Parathyroid adenoma (tissue), 2 donors: Measurements from ENCODE around the gene AOAH.

Experiments
- H2AFZ ChIP-seq: fragments of 300-600 bp; sonication (generic); one replicate; pipeline ENCODE4 v1.7.0; 2017; ENCODE audit warnings: antibody characterized with exemption, mild to moderate bottlenecking
- H3K27ac ChIP-seq: fragments of 300-600 bp; sonication (generic); one replicate; pipeline ENCODE4 v1.7.0; 2017
- H3K27me3 ChIP-seq: fragments of 300-600 bp; sonication (generic); one replicate; pipeline ENCODE4 v1.7.0; 2017; ENCODE audit warnings: low read length; ENCODE audit not compliant: control insufficient read depth, insufficient read depth
- H3K36me3 ChIP-seq: fragments of 300-600 bp; sonication (generic); one replicate; pipeline ENCODE4 v1.7.0; 2017; ENCODE audit warnings: low read length; ENCODE audit not compliant: control insufficient read depth, insufficient read depth
- H3K4me1 ChIP-seq: fragments of 300-600 bp; sonication (generic); one replicate; pipeline ENCODE4 v1.7.0; 2017; ENCODE audit warnings: control low read depth
- H3K4me2 ChIP-seq: fragments of 300-600 bp; sonication (generic); one replicate; pipeline ENCODE4 v1.7.0; 2017; ENCODE audit warnings: low read length
- H3K4me3 ChIP-seq: fragments of 300-600 bp; sonication (generic); one replicate; pipeline ENCODE4 v1.7.0; 2017; ENCODE audit warnings: low read depth, low read length
- H3K79me2 ChIP-seq: fragments of 300-600 bp; sonication (generic); one replicate; pipeline ENCODE4 v1.7.0; 2017; ENCODE audit warnings: control low read depth
- H3K9ac ChIP-seq: fragments of 300-600 bp; sonication (generic); one replicate; pipeline ENCODE4 v1.7.0; 2017; ENCODE audit warnings: mild to moderate bottlenecking
- H3K9me3 ChIP-seq: fragments of 300-600 bp; sonication (generic); one replicate; pipeline ENCODE4 v1.7.0; 2017; ENCODE audit warnings: low read length; ENCODE audit not compliant: control insufficient read depth
- CTCF ChIP-seq: fragments of 300-600 bp; sonication (generic); IDR thresholded peaks from one replicate; pipeline ENCODE4 v1.7.0; 2017; ENCODE audit warnings: antibody characterized with exemption, mild to moderate bottlenecking
- donor health status: primary hyperparathyroidism.

AOAH gene

GRCh38 chr7:36568452-36568849, 155.8 kb downstream of the AOAH start:
- H3K36me3 ChIP-seq = no peaks in the 10 kb centered on the region
- no peak overlapping the region for H2AFZ ChIP-seq
- no peak overlapping the region for H3K27ac ChIP-seq
- H3K4me3 ChIP-seq = no peak overlapping the region
- no peaks in the 10 kb centered on the region for H3K79me2 ChIP-seq
- H3K9me3 ChIP-seq = no peaks in the 10 kb centered on the region
- H3K4me1 ChIP-seq = peaks cover 8% of the 10 kb centered on the region
- TF ChIP-seq CTCF = no peak
- H3K4me2 ChIP-seq = no peak overlapping the region
- H3K27me3 ChIP-seq = no peaks in the 10 kb centered on the region
- no peak overlapping the region for H3K9ac ChIP-seq

GRCh38 chr7:36567699-36568451, 156.4 kb downstream of the AOAH start:
- no peaks in the 10 kb centered on the region for H3K36me3 ChIP-seq
- TF ChIP-seq CTCF = no peak
- H3K9me3 ChIP-seq = no peaks in the 10 kb centered on the region
- H3K4me1 ChIP-seq = peaks cover 8% of the 10 kb centered on the region
- H3K4me2 ChIP-seq = no peak overlapping the region
- H3K9ac ChIP-seq = no peak overlapping the region
- H3K79me2 ChIP-seq = no peaks in the 10 kb centered on the region
- H3K27ac ChIP-seq = no peak overlapping the region
- no peaks in the 10 kb centered on the region for H3K27me3 ChIP-seq
- H2AFZ ChIP-seq = no peak overlapping the region
- no peak overlapping the region for H3K4me3 ChIP-seq

- TF ChIP-seq CTCF = no peak
- Histone ChIP-seq H3K9me3 (no peaks in the 10 kb centered on the region), H3K27me3 (no peaks in the 10 kb centered on the region), H3K79me2 (no peaks in the 10 kb centered on the region), H3K4me2 (no peak overlapping the region), H2AFZ (no peak overlapping the region), H3K4me3 (no peak overlapping the region), H3K4me1 (peaks cover 8% of the 10 kb centered on the region), H3K27ac (no peak overlapping the region), H3K9ac (no peak overlapping the region), H3K36me3 (no peaks in the 10 kb centered on the region)
Measured at GRCh38 chr7:36565792-36566356, 158.4 kb downstream of the AOAH start.

- Histone ChIP-seq H3K9ac (no peak overlapping the region), H3K79me2 (no peaks in the 10 kb centered on the region), H2AFZ (peak overlapping the region; percentile 36), H3K27me3 (no peaks in the 10 kb centered on the region), H3K4me3 (no peak overlapping the region), H3K9me3 (no peaks in the 10 kb centered on the region), H3K4me1 (peaks cover 8% of the 10 kb centered on the region), H3K4me2 (no peak overlapping the region), H3K27ac (no peak overlapping the region), H3K36me3 (no peaks in the 10 kb centered on the region)
- TF ChIP-seq CTCF = no peak
Measured at GRCh38 chr7:36564489-36564888, 159.8 kb downstream of the AOAH start.
